ENCODE results near the gene FOXK1.

The FOXK1 gene

GRCh38 chr7:4748231-4748681, 66.2 kb downstream of the FOXK1 start:
- Histone ChIP-seq H3K79me1 (ENCODE audit: low read length) (no peaks in the 10 kb centered on the region), H3K4me1 (ENCODE audit: control insufficient read depth, low read depth, low read length) (peaks cover 2% of the 10 kb centered on the region), H2BK15ac (replicated peaks; ENCODE audit: low read depth) (no peak overlapping the region), H3K18ac (ENCODE audit: low read length) (no peak overlapping the region), H3K56ac (ENCODE audit: low read length) (no peak overlapping the region), H2BK120ac (ENCODE audit: low read depth, low read length) (no peak overlapping the region), H2BK5ac (ENCODE audit: low read length) (no peak overlapping the region), H2AK5ac (ENCODE audit: low read length) (no peak overlapping the region), H3K27ac (ENCODE audit: low read depth, low read length) (no peak overlapping the region), H3K36me3 (ENCODE audit: control insufficient read depth, insufficient read depth, low read length) (no peaks in the 10 kb centered on the region), H4K8ac (ENCODE audit: low read depth, low read length) (no peak overlapping the region), H3K4ac (ENCODE audit: low read depth, low read length) (no peak overlapping the region), H3K9ac (ENCODE audit: low read length) (no peak overlapping the region), H3K4me2 (ENCODE audit: low read length) (no peak overlapping the region), H3K4me3 (ENCODE audit: low read length) (no peak overlapping the region), H3K27me3 (ENCODE audit: insufficient read depth, low read length, poor library complexity) (no peaks in the 10 kb centered on the region), H3K23ac (ENCODE audit: low read length) (no peak overlapping the region), H4K5ac (ENCODE audit: low read length) (no peak overlapping the region), H3K79me2 (ENCODE audit: control insufficient read depth, insufficient read depth, low read length) (no peaks in the 10 kb centered on the region)
- DNase-seq, result no peak
- no CpG with 5 or more reads among the region's 10 CpGs for WGBS (ENCODE audit: extremely low coverage, insufficient coverage, low lambda C conversion rate)

GRCh38 chr7:4749363-4749762, 67.3 kb downstream of the FOXK1 start:
- Histone ChIP-seq H2BK15ac (replicated peaks; ENCODE audit: low read depth) (no peak overlapping the region), H2BK5ac (ENCODE audit: low read length) (no peak overlapping the region), H4K5ac (ENCODE audit: low read length) (no peak overlapping the region), H3K27me3 (ENCODE audit: insufficient read depth, low read length, poor library complexity) (no peaks in the 10 kb centered on the region), H2BK120ac (ENCODE audit: low read depth, low read length) (no peak overlapping the region), H3K4me2 (ENCODE audit: low read length) (no peak overlapping the region), H3K56ac (ENCODE audit: low read length) (no peak overlapping the region), H3K4ac (ENCODE audit: low read depth, low read length) (no peak overlapping the region), H4K8ac (ENCODE audit: low read depth, low read length) (no peak overlapping the region), H2AK5ac (ENCODE audit: low read length) (no peak overlapping the region), H3K27ac (ENCODE audit: low read depth, low read length) (no peak overlapping the region), H3K9ac (ENCODE audit: low read length) (no peak overlapping the region), H3K23ac (ENCODE audit: low read length) (no peak overlapping the region), H3K4me1 (ENCODE audit: control insufficient read depth, low read depth, low read length) (peaks cover 2% of the 10 kb centered on the region), H3K4me3 (ENCODE audit: low read length) (no peak overlapping the region), H3K79me1 (ENCODE audit: low read length) (no peaks in the 10 kb centered on the region), H3K79me2 (ENCODE audit: control insufficient read depth, insufficient read depth, low read length) (no peaks in the 10 kb centered on the region), H3K18ac (ENCODE audit: low read length) (no peak overlapping the region), H3K36me3 (ENCODE audit: control insufficient read depth, insufficient read depth, low read length) (no peaks in the 10 kb centered on the region)
- no peak for DNase-seq
- no CpG with 5 or more reads among the region's 14 CpGs for WGBS (ENCODE audit: extremely low coverage, insufficient coverage, low lambda C conversion rate)

DNA sequence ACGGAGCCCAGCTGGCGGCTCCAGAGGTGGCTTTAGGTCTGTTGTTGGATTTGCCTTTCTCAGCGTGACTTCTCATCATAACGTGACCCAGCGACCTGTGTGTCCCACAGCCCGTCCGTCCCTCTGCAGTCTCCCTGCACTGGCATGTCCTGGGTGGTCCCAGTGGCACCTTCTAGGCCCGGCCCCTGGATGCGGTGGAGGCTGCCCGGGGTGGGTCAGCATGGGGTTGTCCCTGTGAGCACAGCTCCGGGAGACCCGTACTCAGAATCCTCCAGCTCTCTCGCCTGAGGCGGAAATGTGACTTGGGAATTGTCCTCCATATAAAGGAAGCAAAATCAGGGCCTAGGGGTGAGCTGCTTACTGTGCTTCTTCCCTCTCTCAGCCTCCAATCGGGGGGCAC, 67.7 kb downstream of the FOXK1 start:
- no peak overlapping the region for H2BK5ac ChIP-seq (ENCODE audit: low read length)
- no peak overlapping the region for H2BK15ac ChIP-seq (replicated peaks; ENCODE audit: low read depth)
- no peak overlapping the region for H3K4me2 ChIP-seq (ENCODE audit: low read length)
- no peak for DNase-seq
- no CpG with 5 or more reads among the region's 15 CpGs for WGBS (ENCODE audit: extremely low coverage, insufficient coverage, low lambda C conversion rate)
- H3K23ac ChIP-seq (ENCODE audit: low read length), result no peak overlapping the region
- no peaks in the 10 kb centered on the region for H3K27me3 ChIP-seq (ENCODE audit: insufficient read depth, low read length, poor library complexity)
- no peak overlapping the region for H3K27ac ChIP-seq (ENCODE audit: low read depth, low read length)
- H3K36me3 ChIP-seq (ENCODE audit: control insufficient read depth, insufficient read depth, low read length), result no peaks in the 10 kb centered on the region
- no peak overlapping the region for H3K9ac ChIP-seq (ENCODE audit: low read length)
- H3K18ac ChIP-seq (ENCODE audit: low read length), result no peak overlapping the region
- no peak overlapping the region for H3K56ac ChIP-seq (ENCODE audit: low read length)
- H3K79me1 ChIP-seq (ENCODE audit: low read length), result no peaks in the 10 kb centered on the region
- no peak overlapping the region for H4K8ac ChIP-seq (ENCODE audit: low read depth, low read length)
- H2BK120ac ChIP-seq (ENCODE audit: low read depth, low read length), result no peak overlapping the region
- no peaks in the 10 kb centered on the region for H3K79me2 ChIP-seq (ENCODE audit: control insufficient read depth, insufficient read depth, low read length)
- H3K4me1 ChIP-seq (ENCODE audit: control insufficient read depth, low read depth, low read length), result no peaks in the 10 kb centered on the region
- no peak overlapping the region for H4K5ac ChIP-seq (ENCODE audit: low read length)
- H2AK5ac ChIP-seq (ENCODE audit: low read length), result no peak overlapping the region
- H3K4me3 ChIP-seq (ENCODE audit: low read length), result no peak overlapping the region
- H3K4ac ChIP-seq (ENCODE audit: low read depth, low read length), result no peak overlapping the region

GRCh38 chr7:4751398-4751947, 69.4 kb downstream of the FOXK1 start:
- no peak overlapping the region for H3K23ac ChIP-seq (ENCODE audit: low read length)

DNA sequence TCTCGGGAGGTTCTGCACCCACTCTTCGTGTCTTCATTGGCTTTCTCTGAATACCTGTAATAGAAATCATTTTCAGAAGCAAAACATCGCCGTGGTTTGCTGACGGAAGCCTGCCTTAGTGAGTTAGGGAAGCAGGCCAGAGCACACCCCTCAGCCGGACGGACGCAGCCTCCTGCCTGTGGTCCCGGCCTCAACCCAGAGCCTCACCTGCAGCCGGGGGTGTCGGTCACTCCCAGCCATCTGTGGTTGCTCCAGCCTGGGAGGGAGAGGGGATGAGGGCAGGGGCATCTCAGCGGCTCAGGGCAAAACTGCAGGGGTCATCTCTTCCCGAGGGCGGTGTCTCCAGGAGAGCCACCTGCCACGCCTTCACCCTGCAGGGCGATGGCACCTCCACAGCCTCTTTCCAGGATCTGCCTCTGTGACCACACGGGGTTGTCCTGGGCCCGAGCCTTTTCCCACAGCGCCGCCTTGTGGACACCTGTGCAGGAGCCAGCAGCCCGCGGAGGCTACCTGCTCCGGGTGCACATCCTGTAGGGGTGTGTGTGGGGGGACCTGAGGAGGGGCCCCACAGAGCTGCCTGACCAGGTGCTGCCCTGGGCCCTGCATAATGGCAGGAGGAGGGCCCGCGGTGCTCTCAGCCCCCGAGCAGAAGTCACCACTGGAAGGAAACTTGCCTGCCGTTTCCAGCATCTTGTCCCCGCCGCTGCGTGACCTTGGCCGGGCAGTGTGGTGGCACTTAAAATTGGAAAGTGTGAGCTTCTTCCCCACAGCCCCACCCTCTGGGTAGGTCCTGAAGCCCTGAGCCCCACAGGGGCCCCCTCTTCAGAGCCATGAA, 71.7 kb downstream of the FOXK1 start:
- H3K36me3 ChIP-seq (ENCODE audit: control insufficient read depth, insufficient read depth, low read length), result no peaks in the 10 kb centered on the region

More at GRCh38 chr7:4751398-4751947, 69.4 kb downstream of the FOXK1 start:
- Histone ChIP-seq H3K4me2 (ENCODE audit: low read length) (no peak overlapping the region), H2BK5ac (ENCODE audit: low read length) (no peak overlapping the region), H3K27me3 (ENCODE audit: insufficient read depth, low read length, poor library complexity) (no peaks in the 10 kb centered on the region), H3K18ac (ENCODE audit: low read length) (no peak overlapping the region), H2BK120ac (ENCODE audit: low read depth, low read length) (no peak overlapping the region), H3K4me1 (ENCODE audit: control insufficient read depth, low read depth, low read length) (no peaks in the 10 kb centered on the region), H3K79me2 (ENCODE audit: control insufficient read depth, insufficient read depth, low read length) (no peaks in the 10 kb centered on the region), H3K56ac (ENCODE audit: low read length) (no peak overlapping the region), H4K5ac (ENCODE audit: low read length) (no peak overlapping the region), H3K4me3 (ENCODE audit: low read length) (no peak overlapping the region), H3K79me1 (ENCODE audit: low read length) (no peaks in the 10 kb centered on the region), H3K4ac (ENCODE audit: low read depth, low read length) (no peak overlapping the region), H3K36me3 (ENCODE audit: control insufficient read depth, insufficient read depth, low read length) (no peaks in the 10 kb centered on the region), H2BK15ac (replicated peaks; ENCODE audit: low read depth) (no peak overlapping the region), H2AK5ac (ENCODE audit: low read length) (no peak overlapping the region), H3K9ac (ENCODE audit: low read length) (no peak overlapping the region), H3K27ac (ENCODE audit: low read depth, low read length) (no peak overlapping the region), H4K8ac (ENCODE audit: low read depth, low read length) (no peak overlapping the region)
- no peak for DNase-seq
- WGBS (ENCODE audit: extremely low coverage, insufficient coverage, low lambda C conversion rate), result no CpG with 5 or more reads among the region's 20 CpGs

More for the DNA sequence above, 71.7 kb downstream of the FOXK1 start:
- H3K27me3 ChIP-seq (ENCODE audit: insufficient read depth, low read length, poor library complexity), result no peaks in the 10 kb centered on the region
- no peak overlapping the region for H3K56ac ChIP-seq (ENCODE audit: low read length)
- no peak overlapping the region for H2BK120ac ChIP-seq (ENCODE audit: low read depth, low read length)
- H3K4me1 ChIP-seq (ENCODE audit: control insufficient read depth, low read depth, low read length), result no peaks in the 10 kb centered on the region
- H3K4ac ChIP-seq (ENCODE audit: low read depth, low read length), result no peak overlapping the region
- no peak overlapping the region for H4K8ac ChIP-seq (ENCODE audit: low read depth, low read length)
- no CpG with 5 or more reads among the region's 31 CpGs for WGBS (ENCODE audit: extremely low coverage, insufficient coverage, low lambda C conversion rate)
- no peak overlapping the region for H2BK15ac ChIP-seq (replicated peaks; ENCODE audit: low read depth)
- no peak overlapping the region for H4K5ac ChIP-seq (ENCODE audit: low read length)
- H3K79me1 ChIP-seq (ENCODE audit: low read length), result no peaks in the 10 kb centered on the region
- no peak overlapping the region for H3K23ac ChIP-seq (ENCODE audit: low read length)
- no peak overlapping the region for H3K4me3 ChIP-seq (ENCODE audit: low read length)
- H3K9ac ChIP-seq (ENCODE audit: low read length), result no peak overlapping the region
- DNase-seq, result peak; percentile 82
- no peak overlapping the region for H2BK5ac ChIP-seq (ENCODE audit: low read length)
- H2AK5ac ChIP-seq (ENCODE audit: low read length), result no peak overlapping the region
- no peak overlapping the region for H3K4me2 ChIP-seq (ENCODE audit: low read length)
- no peaks in the 10 kb centered on the region for H3K79me2 ChIP-seq (ENCODE audit: control insufficient read depth, insufficient read depth, low read length)
- H3K27ac ChIP-seq (ENCODE audit: low read depth, low read length), result no peak overlapping the region
- H3K18ac ChIP-seq (ENCODE audit: low read length), result no peak overlapping the region

All from mesendoderm (in vitro differentiated cells).